Omental fat pad (tissue), 4 donors: ENCODE data around the gene ERC2. TPM values are rescaled to one million over a fixed set of nuclear protein-coding genes. Genes with fewer than 3 reads are reported as not detected.

Experiments used
- ATAC-seq: fragments of 150-250 bp; one replicate; pipeline ENCODE4 v1.9.1; 2016; ENCODE audit warnings: mild to moderate bottlenecking, moderate library complexity; ENCODE audit not compliant: low FRiP score
- DNase-seq: peaks from one replicate; pipeline ENCODE4 v3.0.0-alpha.2; 2019; ENCODE audit warnings: low spot score
- CTCF ChIP-seq, 3 donors: fragments of 450-650 bp; IDR thresholded peaks; one replicate each; pipeline ENCODE4 v1.5.1; 2016 to 2017; ENCODE audit warnings: antibody characterized with exemption in 3 of 3, mild to moderate bottlenecking in 3 of 3, moderate library complexity in 2 of 3
- total RNA-seq, 4 donors: library from RNA; depleted of rRNA; stranded (reverse); fragments of >200 nt; gene quantifications; one replicate each; pipeline ENCODE4 v1.1.0, GENCODE V29; 2016

ERC2 gene
- total RNA-seq, 4 donors from 2014 or later: 0.75 to 4.2 (median 2.3) TPM; not detected in 1

- DNase-seq (no peak), ATAC-seq (no peak)
- no peak for TF ChIP-seq CTCF (IDR thresholded peaks at IDR 0.05)
These were observed 504.7 kb downstream of the ERC2 start for GRCh38 chr3:55963601-55964000.

- ATAC-seq: no peak
- TF ChIP-seq CTCF (IDR thresholded peaks at IDR 0.05): no peak
These were observed 508.7 kb downstream of the ERC2 start for GRCh38 chr3:55959471-55960080.

GRCh38 chr3:55958605-55959004 lies 509.7 kb downstream of the ERC2 start:
- DNase-seq (no peak), ATAC-seq (no peak)
- TF ChIP-seq CTCF (IDR thresholded peaks at IDR 0.05): no peak

More at GRCh38 chr3:55959471-55960080, 508.7 kb downstream of the ERC2 start:
- DNase-seq: no peak

GRCh38 chr3:55955891-55956477 lies 512.3 kb downstream of the ERC2 start:
- no peak for TF ChIP-seq CTCF (IDR thresholded peaks at IDR 0.05)
- no peak for DNase-seq
- no peak for ATAC-seq

GRCh38 chr3:55951388-55951787 lies 516.9 kb downstream of the ERC2 start:
- no peak for ATAC-seq
- no peak for TF ChIP-seq CTCF (IDR thresholded peaks at IDR 0.05)
- no peak for DNase-seq

- ATAC-seq: no peak
- DNase-seq: no peak
- TF ChIP-seq CTCF (IDR thresholded peaks at IDR 0.05): no peak
These were observed 520.9 kb downstream of the ERC2 start for GRCh38 chr3:55947406-55947805.

- no peak for DNase-seq
- no peak for TF ChIP-seq CTCF (IDR thresholded peaks at IDR 0.05)
- ATAC-seq: no peak
These were observed 521.6 kb downstream of the ERC2 start for GRCh38 chr3:55946574-55947160.
